ENCODE results near the gene LDB3.

The LDB3 gene

GRCh38 chr10:86651631-86652331 is 16.5 kb upstream of the LDB3 start:
- DNase-seq, result no peak

GRCh38 chr10:86652361-86653202 is 15.7 kb upstream of the LDB3 start:
- peak; percentile 73 for DNase-seq

GRCh38 chr10:86653379-86653778 is 14.9 kb upstream of the LDB3 start:
- no peak for DNase-seq

GRCh38 chr10:86653987-86654386 is 14.3 kb upstream of the LDB3 start:
- no peak for DNase-seq

- DNase-seq, result no peak
These were observed 13.7 kb upstream of the LDB3 start, which contains the start of gene OPN4 for GRCh38 chr10:86654411-86655172. Gene OPN4 (plus strand): TSS chr10:86654547. CDS start chr10:86654784, 237 bp downstream.

GRCh38 chr10:86655173-86655540 is 13.2 kb upstream of the LDB3 start:
- DNase-seq, result no peak

GRCh38 chr10:86655596-86655995 is 12.7 kb upstream of the LDB3 start:
- no peak for DNase-seq

- DNase-seq, result no peak
These were observed 11.3 kb upstream of the LDB3 start for GRCh38 chr10:86657011-86657395.

- DNase-seq, result no peak
These were observed 10.8 kb upstream of the LDB3 start for GRCh38 chr10:86657396-86658011.

- DNase-seq, result no peak
These were observed 10.0 kb upstream of the LDB3 start for GRCh38 chr10:86658261-86658741.

GRCh38 chr10:86658751-86659150 is 9.6 kb upstream of the LDB3 start:
- no peak for DNase-seq

GRCh38 chr10:86659161-86659691 is 9.1 kb upstream of the LDB3 start:
- DNase-seq, result no peak

- no peak for DNase-seq
These were observed 8.4 kb upstream of the LDB3 start for GRCh38 chr10:86659721-86660453.

GRCh38 chr10:86661161-86662025 is 6.9 kb upstream of the LDB3 start:
- DNase-seq, result no peak

GRCh38 chr10:86662186-86663045 is 5.9 kb upstream of the LDB3 start:
- no peak for DNase-seq

- DNase-seq, result no peak
These were observed 5.3 kb upstream of the LDB3 start for GRCh38 chr10:86663046-86663345.

GRCh38 chr10:86663576-86664339 is 4.6 kb upstream of the LDB3 start:
- no peak for DNase-seq

GRCh38 chr10:86664341-86665217 is 3.7 kb upstream of the LDB3 start:
- no peak for DNase-seq

Data from NCI-H774 (cell line).